GM23338 (cell line): ENCODE data around the gene HHAT. TPM values are rescaled to one million over a fixed set of nuclear protein-coding genes. Genes with fewer than 3 reads are reported as not detected.

ENCODE experiments used
- ATAC-seq: fragments of 200-7000 bp; cut with Tn5 transposase; 3 replicates; pipeline ENCODE4 v1.9.1; 2020
- DNase-seq: peaks from one replicate; pipeline ENCODE4 v3.0.0-alpha.2; 2015; ENCODE audit warnings: low spot score
- H2AFZ ChIP-seq: fragments of 200-600 bp; sonication (generic); 2 replicates; pipeline ENCODE4 v1.8.0; 2016; ENCODE audit warnings: antibody characterized with exemption, mild to moderate bottlenecking, moderate library complexity
- H3F3A ChIP-seq: fragments of 200-600 bp; sonication (generic); replicated peaks from 2 replicates; pipeline ENCODE4 v1.8.0; 2017; ENCODE audit warnings: antibody characterized with exemption, mixed run types, low read depth
- H3K27ac ChIP-seq: fragments of 200-600 bp; sonication (generic); 2 replicates; pipeline ENCODE4 v1.6.1; 2016; ENCODE audit warnings: low read depth
- H3K27me3 ChIP-seq: fragments of 200-600 bp; sonication (generic); 2 replicates; pipeline ENCODE4 v1.8.0; 2016; ENCODE audit warnings: mild to moderate bottlenecking, mixed run types, moderate library complexity; ENCODE audit not compliant: insufficient read depth
- H3K36me3 ChIP-seq: fragments of 200-600 bp; sonication (generic); 2 replicates; pipeline ENCODE4 v1.8.0; 2016; ENCODE audit warnings: mild to moderate bottlenecking; ENCODE audit not compliant: insufficient read depth
- H3K4me1 ChIP-seq: fragments of 200-600 bp; sonication (generic); 2 replicates; pipeline ENCODE4 v1.8.0; 2016; ENCODE audit warnings: mild to moderate bottlenecking, moderate library complexity; ENCODE audit not compliant: insufficient read depth
- H3K4me2 ChIP-seq: fragments of 200-600 bp; sonication (generic); 2 replicates; pipeline ENCODE4 v1.7.1; 2017; ENCODE audit warnings: mixed run types
- H3K4me3 ChIP-seq: fragments of 200-600 bp; sonication (generic); 2 replicates; pipeline ENCODE4 v1.6.1; 2016; ENCODE audit warnings: mixed run types
- H3K79me2 ChIP-seq: fragments of 200-600 bp; sonication (generic); replicated peaks from 2 replicates; pipeline ENCODE4 v1.8.0; 2017; ENCODE audit warnings: mild to moderate bottlenecking; ENCODE audit not compliant: insufficient read depth
- H3K9me2 ChIP-seq: fragments of 200-600 bp; sonication (generic); 2 replicates; pipeline ENCODE4 v1.8.0; 2017; ENCODE audit not compliant: insufficient read depth
- H4K20me1 ChIP-seq: fragments of 200-600 bp; sonication (generic); replicated peaks from 2 replicates; pipeline ENCODE4 v1.8.0; 2017; ENCODE audit warnings: mild to moderate bottlenecking; ENCODE audit not compliant: insufficient read depth
- H3K27ac Mint-ChIP-seq: 2 replicates; pipeline ENCODE4 v1.8.0; 2020; ENCODE audit warnings: inconsistent platforms, mild to moderate bottlenecking, moderate library complexity, mixed read lengths
- H3K27me3 Mint-ChIP-seq: 3 replicates; pipeline ENCODE4 v1.8.0; 2022; ENCODE audit warnings: low read depth, mild to moderate bottlenecking, moderate library complexity, mixed read lengths, inconsistent platforms; ENCODE audit not compliant: insufficient read depth, poor library complexity
- H3K36me3 Mint-ChIP-seq: 3 replicates; pipeline ENCODE4 v1.8.0; 2021; ENCODE audit warnings: low read depth, mild to moderate bottlenecking, inconsistent platforms, moderate library complexity, mixed read lengths
- H3K4me1 Mint-ChIP-seq: 3 replicates; pipeline ENCODE4 v1.8.0; 2020; ENCODE audit warnings: mild to moderate bottlenecking, inconsistent platforms, mixed read lengths
- H3K4me3 Mint-ChIP-seq: 3 replicates; pipeline ENCODE4 v1.8.0; 2021; ENCODE audit warnings: moderate library complexity, mild to moderate bottlenecking, inconsistent platforms, mixed read lengths
- H3K9me3 Mint-ChIP-seq: 3 replicates; pipeline ENCODE4 v1.8.0; 2020; ENCODE audit warnings: moderate library complexity, mild to moderate bottlenecking, inconsistent platforms, mixed read lengths
- CREB1 ChIP-seq: fragments of 250-450 bp; sonication (Bioruptor Pico); IDR thresholded peaks from 2 replicates; pipeline ENCODE4 v1.5.0; 2020; ENCODE audit warnings: low read depth, mild to moderate bottlenecking, moderate library complexity
- JUNB ChIP-seq: IDR thresholded peaks from one replicate; pipeline ENCODE4 v1.6.1; 2016; ENCODE audit warnings: antibody characterized with exemption; ENCODE audit not compliant: unreplicated experiment
- NANOG ChIP-seq: IDR thresholded peaks from 2 replicates; pipeline ENCODE4 v1.6.1; 2016; ENCODE audit warnings: antibody characterized with exemption, borderline replicate concordance
- POLR2AphosphoS5 ChIP-seq: IDR thresholded peaks from 2 replicates; pipeline ENCODE4 v1.6.1; 2016; ENCODE audit warnings: antibody characterized with exemption, low read depth
- STAT1 ChIP-seq: IDR thresholded peaks from one replicate; pipeline ENCODE4 v1.6.1; 2016; ENCODE audit warnings: antibody characterized with exemption; ENCODE audit not compliant: unreplicated experiment
- ZNF462 ChIP-seq: fragments of 250-450 bp; sonication (Bioruptor Pico); IDR thresholded peaks from 2 replicates; pipeline ENCODE4 v1.5.0; 2020; ENCODE audit warnings: mild to moderate bottlenecking, moderate library complexity
- polyA plus RNA-seq: library from polyadenylated mRNA; unstranded; fragments of >200 nt; fragmentation: Nextera tagmentation; extraction: Ambion mirVana; gene quantifications from 2 replicates; pipeline ENCODE4 v1.2.1, GENCODE V29; 2016
- total RNA-seq: library from RNA; depleted of rRNA; stranded (reverse); fragments of >200 nt; shearing (Covaris generic); gene quantifications from 2 replicates; pipeline ENCODE4 v1.2.3, GENCODE V29; 2014
- TF ChIP-seq, protein P1 (sequence below): IDR thresholded peaks from one replicate; pipeline ENCODE4 v1.6.1; 2018; ENCODE audit warnings: antibody characterized with exemption; ENCODE audit not compliant: unreplicated experiment
- TF ChIP-seq, protein P2 (sequence below): IDR thresholded peaks from 2 replicates; pipeline ENCODE4 v1.6.1; 2016; ENCODE audit warnings: antibody characterized with exemption

Gene HHAT
- total and polyA plus RNA-seq, 2 experiments from 2014 or later = 0.11 to 0.66 TPM

- TF ChIP-seq ZNF462 (CRISPR knock-in tag) (no peak), CREB1 (CRISPR knock-in tag) (no peak), STAT1 (no peak), NANOG (no peak), JUNB (no peak), POLR2AphosphoS5 (no peak)
- TF ChIP-seq, protein P1, sequence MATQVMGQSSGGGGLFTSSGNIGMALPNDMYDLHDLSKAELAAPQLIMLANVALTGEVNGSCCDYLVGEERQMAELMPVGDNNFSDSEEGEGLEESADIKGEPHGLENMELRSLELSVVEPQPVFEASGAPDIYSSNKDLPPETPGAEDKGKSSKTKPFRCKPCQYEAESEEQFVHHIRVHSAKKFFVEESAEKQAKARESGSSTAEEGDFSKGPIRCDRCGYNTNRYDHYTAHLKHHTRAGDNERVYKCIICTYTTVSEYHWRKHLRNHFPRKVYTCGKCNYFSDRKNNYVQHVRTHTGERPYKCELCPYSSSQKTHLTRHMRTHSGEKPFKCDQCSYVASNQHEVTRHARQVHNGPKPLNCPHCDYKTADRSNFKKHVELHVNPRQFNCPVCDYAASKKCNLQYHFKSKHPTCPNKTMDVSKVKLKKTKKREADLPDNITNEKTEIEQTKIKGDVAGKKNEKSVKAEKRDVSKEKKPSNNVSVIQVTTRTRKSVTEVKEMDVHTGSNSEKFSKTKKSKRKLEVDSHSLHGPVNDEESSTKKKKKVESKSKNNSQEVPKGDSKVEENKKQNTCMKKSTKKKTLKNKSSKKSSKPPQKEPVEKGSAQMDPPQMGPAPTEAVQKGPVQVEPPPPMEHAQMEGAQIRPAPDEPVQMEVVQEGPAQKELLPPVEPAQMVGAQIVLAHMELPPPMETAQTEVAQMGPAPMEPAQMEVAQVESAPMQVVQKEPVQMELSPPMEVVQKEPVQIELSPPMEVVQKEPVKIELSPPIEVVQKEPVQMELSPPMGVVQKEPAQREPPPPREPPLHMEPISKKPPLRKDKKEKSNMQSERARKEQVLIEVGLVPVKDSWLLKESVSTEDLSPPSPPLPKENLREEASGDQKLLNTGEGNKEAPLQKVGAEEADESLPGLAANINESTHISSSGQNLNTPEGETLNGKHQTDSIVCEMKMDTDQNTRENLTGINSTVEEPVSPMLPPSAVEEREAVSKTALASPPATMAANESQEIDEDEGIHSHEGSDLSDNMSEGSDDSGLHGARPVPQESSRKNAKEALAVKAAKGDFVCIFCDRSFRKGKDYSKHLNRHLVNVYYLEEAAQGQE = no peak
These were observed 105.5 kb downstream of the HHAT start (continued) for GRCh38 chr1:210434223-210434622.

DNA sequence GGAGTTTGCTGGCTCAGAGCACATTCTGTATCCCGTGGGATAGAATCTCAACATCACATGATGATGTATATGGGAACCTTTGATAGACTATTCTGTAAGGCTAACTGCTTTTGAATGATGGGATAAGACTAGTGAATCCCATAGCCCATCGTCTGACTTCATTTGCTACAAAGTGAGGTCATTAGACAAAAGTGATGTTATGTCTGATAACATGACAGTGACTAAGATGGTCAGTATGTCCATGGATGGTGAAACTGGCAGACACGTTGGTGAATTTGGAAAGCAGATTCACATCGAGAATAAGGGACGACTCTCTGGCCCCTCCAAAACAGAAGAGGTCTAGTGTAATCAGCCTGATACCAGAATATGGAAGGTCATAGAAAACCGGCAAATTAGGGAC, 108.4 kb downstream of the HHAT start:
- no peaks in the 10 kb centered on the region for H3K27me3 ChIP-seq
- no peaks in the 10 kb centered on the region for H3K9me3 Mint-ChIP-seq
- no peak overlapping the region for H3K27ac ChIP-seq
- peaks cover 9% of the 10 kb centered on the region for H3K4me1 Mint-ChIP-seq
- H2AFZ ChIP-seq = no peak overlapping the region
- ATAC-seq = no peak
- no peak overlapping the region for H3K4me3 ChIP-seq
- no peak for DNase-seq
- no peak overlapping the region for H3K4me3 Mint-ChIP-seq
- peaks cover 10% of the 10 kb centered on the region for H3K4me1 ChIP-seq
- H3K9me2 ChIP-seq = no peaks in the 10 kb centered on the region
- H4K20me1 ChIP-seq = no peaks in the 10 kb centered on the region
- H3K4me2 ChIP-seq = no peak overlapping the region
- H3F3A ChIP-seq = no peaks in the 10 kb centered on the region
- H3K79me2 ChIP-seq = no peaks in the 10 kb centered on the region
- peaks cover 2% of the 10 kb centered on the region for H3K27me3 Mint-ChIP-seq
- no peaks in the 10 kb centered on the region for H3K36me3 Mint-ChIP-seq
- H3K27ac Mint-ChIP-seq = no peak overlapping the region
- H3K36me3 ChIP-seq = no peaks in the 10 kb centered on the region
- TF ChIP-seq, protein P2, sequence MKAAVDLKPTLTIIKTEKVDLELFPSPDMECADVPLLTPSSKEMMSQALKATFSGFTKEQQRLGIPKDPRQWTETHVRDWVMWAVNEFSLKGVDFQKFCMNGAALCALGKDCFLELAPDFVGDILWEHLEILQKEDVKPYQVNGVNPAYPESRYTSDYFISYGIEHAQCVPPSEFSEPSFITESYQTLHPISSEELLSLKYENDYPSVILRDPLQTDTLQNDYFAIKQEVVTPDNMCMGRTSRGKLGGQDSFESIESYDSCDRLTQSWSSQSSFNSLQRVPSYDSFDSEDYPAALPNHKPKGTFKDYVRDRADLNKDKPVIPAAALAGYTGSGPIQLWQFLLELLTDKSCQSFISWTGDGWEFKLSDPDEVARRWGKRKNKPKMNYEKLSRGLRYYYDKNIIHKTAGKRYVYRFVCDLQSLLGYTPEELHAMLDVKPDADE = no peak
- TF ChIP-seq POLR2AphosphoS5 (no peak), NANOG (no peak)
